ENCODE measurements around the gene KCTD13. TPM values are rescaled to one million over a fixed set of nuclear protein-coding genes. Genes with fewer than 3 reads are reported as not detected.
A peak's percentile ranks its signal among the peaks of the same experiment; 100 is the strongest.
"Not testable (repeated sequence)": the region's sequence is repeated elsewhere in the genome, so short reads cannot be mapped to it uniquely, and the experiment has no call there.

The KCTD13 gene
- total RNA-seq, 1 donor from 2014 or later = 15.7 TPM

- DNase-seq (ENCODE audit: low spot score) = no peak
Observed at GRCh38 chr16:29908719-29909220, 17.3 kb downstream of the KCTD13 start.

GRCh38 chr16:29907973-29908372 is 18.1 kb downstream of the KCTD13 start:
- no peak for DNase-seq (ENCODE audit: low spot score)

GRCh38 chr16:29906520-29907244 is 19.3 kb downstream of the KCTD13 start:
- no peak for DNase-seq (ENCODE audit: low spot score)

- DNase-seq (ENCODE audit: low spot score) = no peak
Observed at GRCh38 chr16:29905668-29906067, 20.4 kb downstream of the KCTD13 start.

GRCh38 chr16:29904947-29905346 is 21.1 kb downstream of the KCTD13 start:
- DNase-seq (ENCODE audit: low spot score) = no peak

- no peak for DNase-seq (ENCODE audit: low spot score)
Observed at GRCh38 chr16:29903590-29903989, 22.4 kb downstream of the KCTD13 start.

- DNase-seq (ENCODE audit: low spot score) = no peak
Observed at GRCh38 chr16:29901607-29901945, 24.4 kb downstream of the KCTD13 start.

- no peak for DNase-seq (ENCODE audit: low spot score)
Observed at GRCh38 chr16:29900888-29901606, 25.0 kb downstream of the KCTD13 start.

GRCh38 chr16:29900102-29900887 is 25.7 kb downstream of the KCTD13 start, which contains the start of gene ASPHD1:
TSS of gene ASPHD1 (plus strand) at chr16:29900488. CDS start at chr16:29900972, 484 bp downstream.
- DNase-seq (ENCODE audit: low spot score) = peak; percentile 92

- DNase-seq (ENCODE audit: low spot score) = no peak
Observed at GRCh38 chr16:29899516-29900101, 26.4 kb downstream of the KCTD13 start, which contains the start of gene SEZ6L2. TSS of gene SEZ6L2 (minus strand) at chr16:29899550. CDS start at chr16:29899019, 531 bp downstream.

GRCh38 chr16:29898804-29899515 is 27.1 kb downstream of the KCTD13 start:
- no peak for DNase-seq (ENCODE audit: low spot score)

GRCh38 chr16:29898135-29898803 is 27.8 kb downstream of the KCTD13 start:
- no peak for DNase-seq (ENCODE audit: low spot score)

- DNase-seq (ENCODE audit: low spot score) = no peak
Observed at GRCh38 chr16:29897333-29897732, 28.7 kb downstream of the KCTD13 start.

- DNase-seq (ENCODE audit: low spot score) = no peak
Observed at GRCh38 chr16:29896841-29897240, 29.2 kb downstream of the KCTD13 start.

GRCh38 chr16:29894352-29894751 is 31.7 kb downstream of the KCTD13 start:
- DNase-seq (ENCODE audit: low spot score) = no peak

GRCh38 chr16:29893553-29893952 is 32.5 kb downstream of the KCTD13 start:
- no peak for DNase-seq (ENCODE audit: low spot score)

- no peak for DNase-seq (ENCODE audit: low spot score)
Observed at GRCh38 chr16:29892458-29892813, 33.6 kb downstream of the KCTD13 start.

- DNase-seq (ENCODE audit: low spot score) = no peak
Observed at GRCh38 chr16:29891525-29892457, 34.2 kb downstream of the KCTD13 start.

GRCh38 chr16:29889372-29889771 is 36.7 kb downstream of the KCTD13 start:
- not testable (repeated sequence) for DNase-seq (ENCODE audit: low spot score)

Data from mesenteric fat pad (tissue), 1 donor.